Measurements from ENCODE around the gene SLC30A7. TPM values are rescaled to one million over a fixed set of nuclear protein-coding genes. Genes with fewer than 3 reads are reported as not detected.

SLC30A7 gene
- total RNA-seq, 1 experiment from 2014 or later = 28.8 TPM

- peaks cover 24% of the 10 kb centered on the region; the same call in 1 of the 2 replicates for H3K36me3 ChIP-seq (ENCODE audit: insufficient read depth, low read length)
- H3K4me3 ChIP-seq (ENCODE audit: low read length) = no peak overlapping the region
- H3K9me2 ChIP-seq (replicated peaks; ENCODE audit: insufficient read depth, low read length) = no peaks in the 10 kb centered on the region
- H3K9ac ChIP-seq (ENCODE audit: low read length) = no peak overlapping the region
- H3K79me2 ChIP-seq (ENCODE audit: low read length) = peaks cover 18% of the 10 kb centered on the region; the same call in 1 of the 2 replicates
- no peak for DNase-seq
- no peak overlapping the region for H3K27ac ChIP-seq (ENCODE audit: low read length)
- H3K4me1 ChIP-seq (ENCODE audit: low read length) = peaks cover 8% of the 10 kb centered on the region
- H2AFZ ChIP-seq (ENCODE audit: low read length) = no peak overlapping the region
- H3K4me2 ChIP-seq (ENCODE audit: low read depth, low read length, poor library complexity, severe bottlenecking) = no peak overlapping the region
- H3K9me3 ChIP-seq (ENCODE audit: low read length) = no peaks in the 10 kb centered on the region
- no peaks in the 10 kb centered on the region for H4K20me1 ChIP-seq (ENCODE audit: insufficient read depth, low read depth, low read length)
- H3K27me3 ChIP-seq (ENCODE audit: low read length) = no peaks in the 10 kb centered on the region
Observed at GRCh38 chr1:100976936-100977335, 81.0 kb downstream of the SLC30A7 start.

- H3K36me3 ChIP-seq (ENCODE audit: insufficient read depth, low read length) = peaks cover 20% of the 10 kb centered on the region; the same call in 1 of the 2 replicates
- H3K79me2 ChIP-seq (ENCODE audit: low read length) = peaks cover 12% of the 10 kb centered on the region; the same call in 1 of the 2 replicates
- no peak overlapping the region for H3K4me3 ChIP-seq (ENCODE audit: low read length)
- no peaks in the 10 kb centered on the region for H3K9me3 ChIP-seq (ENCODE audit: low read length)
- no peak overlapping the region for H3K27ac ChIP-seq (ENCODE audit: low read length)
- no peaks in the 10 kb centered on the region for H3K4me1 ChIP-seq (ENCODE audit: low read length)
- no peak overlapping the region for H3K4me2 ChIP-seq (ENCODE audit: low read depth, low read length, poor library complexity, severe bottlenecking)
- H3K27me3 ChIP-seq (ENCODE audit: low read length) = no peaks in the 10 kb centered on the region
- H4K20me1 ChIP-seq (ENCODE audit: insufficient read depth, low read depth, low read length) = no peaks in the 10 kb centered on the region
- no peaks in the 10 kb centered on the region for H3K9me2 ChIP-seq (replicated peaks; ENCODE audit: insufficient read depth, low read length)
- H3K9ac ChIP-seq (ENCODE audit: low read length) = no peak overlapping the region
- no peak for DNase-seq
- no peak overlapping the region for H2AFZ ChIP-seq (ENCODE audit: low read length)
Observed at GRCh38 chr1:100979631-100980030, 83.7 kb downstream of the SLC30A7 start.

GRCh38 chr1:100982793-100983192, 86.9 kb downstream of the SLC30A7 start:
- Histone ChIP-seq H3K9me2 (replicated peaks; ENCODE audit: insufficient read depth, low read length) (no peaks in the 10 kb centered on the region), H3K4me3 (ENCODE audit: low read length) (no peak overlapping the region), H3K36me3 (ENCODE audit: insufficient read depth, low read length) (peaks cover 5% of the 10 kb centered on the region; the same call in 1 of the 2 replicates), H3K9me3 (ENCODE audit: low read length) (no peaks in the 10 kb centered on the region), H3K4me1 (ENCODE audit: low read length) (no peaks in the 10 kb centered on the region), H3K27me3 (ENCODE audit: low read length) (no peaks in the 10 kb centered on the region), H3K9ac (ENCODE audit: low read length) (no peak overlapping the region), H3K4me2 (ENCODE audit: low read depth, low read length, poor library complexity, severe bottlenecking) (no peak overlapping the region), H3K79me2 (ENCODE audit: low read length) (peaks cover 8% of the 10 kb centered on the region; the same call in 1 of the 2 replicates), H3K27ac (ENCODE audit: low read length) (no peak overlapping the region), H4K20me1 (ENCODE audit: insufficient read depth, low read depth, low read length) (no peaks in the 10 kb centered on the region), H2AFZ (ENCODE audit: low read length) (no peak overlapping the region)
- no peak for DNase-seq

GRCh38 chr1:100988121-100988520, 92.2 kb downstream of the SLC30A7 start:
- Histone ChIP-seq H3K27ac (ENCODE audit: low read length) (no peak overlapping the region), H3K4me1 (ENCODE audit: low read length) (no peaks in the 10 kb centered on the region), H3K9me2 (replicated peaks; ENCODE audit: insufficient read depth, low read length) (no peaks in the 10 kb centered on the region), H3K79me2 (ENCODE audit: low read length) (no peaks in the 10 kb centered on the region), H3K4me3 (ENCODE audit: low read length) (no peak overlapping the region), H3K9ac (ENCODE audit: low read length) (no peak overlapping the region), H3K27me3 (ENCODE audit: low read length) (no peaks in the 10 kb centered on the region), H4K20me1 (ENCODE audit: insufficient read depth, low read depth, low read length) (no peaks in the 10 kb centered on the region), H3K4me2 (ENCODE audit: low read depth, low read length, poor library complexity, severe bottlenecking) (no peak overlapping the region), H3K36me3 (ENCODE audit: insufficient read depth, low read length) (peaks cover 23% of the 10 kb centered on the region; the same call in 1 of the 2 replicates), H3K9me3 (ENCODE audit: low read length) (no peaks in the 10 kb centered on the region), H2AFZ (ENCODE audit: low read length) (no peak overlapping the region)
- no peak for DNase-seq

GRCh38 chr1:100989306-100990077, 93.6 kb downstream of the SLC30A7 start:
- no peaks in the 10 kb centered on the region for H3K9me2 ChIP-seq (replicated peaks; ENCODE audit: insufficient read depth, low read length)
- H3K4me3 ChIP-seq (ENCODE audit: low read length) = no peak overlapping the region
- no peak for DNase-seq
- H3K4me2 ChIP-seq (ENCODE audit: low read depth, low read length, poor library complexity, severe bottlenecking) = no peak overlapping the region
- no peaks in the 10 kb centered on the region for H3K9me3 ChIP-seq (ENCODE audit: low read length)
- H3K36me3 ChIP-seq (ENCODE audit: insufficient read depth, low read length) = peaks cover 23% of the 10 kb centered on the region; the same call in 1 of the 2 replicates
- H3K4me1 ChIP-seq (ENCODE audit: low read length) = no peaks in the 10 kb centered on the region
- no peaks in the 10 kb centered on the region for H3K27me3 ChIP-seq (ENCODE audit: low read length)
- H3K9ac ChIP-seq (ENCODE audit: low read length) = no peak overlapping the region
- H3K79me2 ChIP-seq (ENCODE audit: low read length) = no peaks in the 10 kb centered on the region
- H4K20me1 ChIP-seq (ENCODE audit: insufficient read depth, low read depth, low read length) = no peaks in the 10 kb centered on the region
- H3K27ac ChIP-seq (ENCODE audit: low read length) = no peak overlapping the region
- H2AFZ ChIP-seq (ENCODE audit: low read length) = no peak overlapping the region

GRCh38 chr1:100995198-100995988, 99.5 kb downstream of the SLC30A7 start:
- Histone ChIP-seq H3K9me2 (replicated peaks; ENCODE audit: insufficient read depth, low read length) (no peaks in the 10 kb centered on the region), H3K4me1 (ENCODE audit: low read length) (no peaks in the 10 kb centered on the region), H3K36me3 (ENCODE audit: insufficient read depth, low read length) (peaks cover 22% of the 10 kb centered on the region), H3K4me3 (ENCODE audit: low read length) (no peak overlapping the region), H3K27me3 (ENCODE audit: low read length) (no peaks in the 10 kb centered on the region), H3K79me2 (ENCODE audit: low read length) (no peaks in the 10 kb centered on the region), H3K4me2 (ENCODE audit: low read depth, low read length, poor library complexity, severe bottlenecking) (no peak overlapping the region), H2AFZ (ENCODE audit: low read length) (no peak overlapping the region), H3K27ac (ENCODE audit: low read length) (no peak overlapping the region), H4K20me1 (ENCODE audit: insufficient read depth, low read depth, low read length) (no peaks in the 10 kb centered on the region), H3K9me3 (ENCODE audit: low read length) (no peaks in the 10 kb centered on the region), H3K9ac (ENCODE audit: low read length) (no peak overlapping the region)
- DNase-seq = no peak

GRCh38 chr1:100998426-100998825, 102.5 kb downstream of the SLC30A7 start:
- H3K9me2 ChIP-seq (replicated peaks; ENCODE audit: insufficient read depth, low read length) = no peaks in the 10 kb centered on the region
- H3K4me1 ChIP-seq (ENCODE audit: low read length) = peaks cover 20% of the 10 kb centered on the region
- no peak overlapping the region for H2AFZ ChIP-seq (ENCODE audit: low read length)

More at GRCh38 chr1:100998426-100998825, 102.5 kb downstream of the SLC30A7 start:
- no peak overlapping the region for H3K4me3 ChIP-seq (ENCODE audit: low read length)
- H3K9ac ChIP-seq (ENCODE audit: low read length) = no peak overlapping the region
- H3K27me3 ChIP-seq (ENCODE audit: low read length) = no peaks in the 10 kb centered on the region
- no peaks in the 10 kb centered on the region for H3K9me3 ChIP-seq (ENCODE audit: low read length)
- no peak overlapping the region for H3K27ac ChIP-seq (ENCODE audit: low read length)
- DNase-seq = no peak
- H3K4me2 ChIP-seq (ENCODE audit: low read depth, low read length, poor library complexity, severe bottlenecking) = no peak overlapping the region
- no peaks in the 10 kb centered on the region for H4K20me1 ChIP-seq (ENCODE audit: insufficient read depth, low read depth, low read length)
- H3K36me3 ChIP-seq (ENCODE audit: insufficient read depth, low read length) = peaks cover 20% of the 10 kb centered on the region
- peaks cover 6% of the 10 kb centered on the region; the same call in 1 of the 2 replicates for H3K79me2 ChIP-seq (ENCODE audit: low read length)

Measured in Karpas-422 (cell line).